Fibroblast of mammary gland (primary cell): ENCODE measurements around the gene GAS2L1.

ENCODE experiments used
- DNase-seq: peaks from one replicate; pipeline ENCODE4 v3.0.0-alpha.2; 2010; ENCODE audit warnings: low read depth
- H3K4me3 ChIP-seq: 2 replicates; pipeline ENCODE4 v1.5.1; 2011; ENCODE audit warnings: low read depth, mild to moderate bottlenecking, low read length, moderate library complexity; ENCODE audit not compliant: control insufficient read depth
- CTCF ChIP-seq: conservative IDR thresholded peaks from 2 replicates; pipeline ENCODE4 v1.5.1; 2011; ENCODE audit warnings: low read depth, low read length, inconsistent platforms; ENCODE audit not compliant: control insufficient read depth, insufficient read depth

Gene GAS2L1

GRCh38 chr22:29327089-29327764, 20.8 kb downstream of the GAS2L1 start:
- TF ChIP-seq CTCF = no peak
- no peak overlapping the region for H3K4me3 ChIP-seq
- DNase-seq = no peak

- no peak for DNase-seq
- H3K4me3 ChIP-seq = no peak overlapping the region
- no peak for TF ChIP-seq CTCF
These were observed 21.6 kb downstream of the GAS2L1 start for GRCh38 chr22:29328055-29328454.

- no peak overlapping the region for H3K4me3 ChIP-seq
- no peak for DNase-seq
- TF ChIP-seq CTCF = no peak
These were observed 22.4 kb downstream of the GAS2L1 start for GRCh38 chr22:29328566-29329500.

- no peak for TF ChIP-seq CTCF
- DNase-seq = no peak
- H3K4me3 ChIP-seq = no peak overlapping the region
These were observed 23.1 kb downstream of the GAS2L1 start for GRCh38 chr22:29329581-29329980.

- H3K4me3 ChIP-seq = no peak overlapping the region
- no peak for DNase-seq
- no peak for TF ChIP-seq CTCF
These were observed 23.8 kb downstream of the GAS2L1 start for GRCh38 chr22:29330291-29330690.

GRCh38 chr22:29330753-29331152, 24.3 kb downstream of the GAS2L1 start:
- DNase-seq = peak; percentile 66
- no peak overlapping the region for H3K4me3 ChIP-seq
- TF ChIP-seq CTCF = no peak
